Measurements from ENCODE around the gene CD101. TPM values are rescaled to one million over a fixed set of nuclear protein-coding genes. Genes with fewer than 3 reads are reported as not detected.
"Not testable (repeated sequence)": the region's sequence is repeated elsewhere in the genome, so short reads cannot be mapped to it uniquely, and the experiment has no call there.

Gene CD101
- total RNA-seq, 1 experiment from 2014 or later, result 0.86 TPM

DNA sequence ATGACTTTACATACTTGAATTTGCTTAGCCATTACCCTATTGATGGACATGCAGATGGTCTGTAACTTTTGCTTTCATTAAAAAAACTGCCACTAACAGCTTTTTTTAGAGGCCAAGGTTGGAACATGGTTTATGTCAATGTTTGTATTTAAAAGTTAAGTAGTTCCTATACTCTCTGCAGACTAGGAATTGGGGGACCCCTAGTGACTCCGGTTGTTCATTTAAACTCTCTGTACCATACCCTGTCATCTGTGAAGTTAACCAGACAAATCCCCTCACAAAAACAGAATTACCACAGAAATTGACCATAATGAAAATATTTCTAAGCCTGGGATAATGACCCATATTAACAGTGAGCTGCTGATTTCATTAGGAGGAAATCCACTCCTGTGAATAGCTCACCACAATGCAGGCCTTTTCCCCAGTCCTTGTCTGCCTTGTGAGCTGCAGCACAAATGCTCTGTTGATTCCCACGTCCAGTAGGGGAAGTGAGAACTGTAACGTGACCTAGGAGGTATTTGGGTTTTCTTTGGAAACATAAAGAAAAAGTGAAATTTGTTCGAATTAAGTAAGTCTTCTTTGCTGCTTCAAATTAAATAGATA is 30.2 kb upstream of the CD101 start:
- H3K27ac Mint-ChIP-seq (ENCODE audit: unreplicated experiment), result no peak overlapping the region
- no peaks in the 10 kb centered on the region for H3K27me3 Mint-ChIP-seq (ENCODE audit: insufficient read depth, unreplicated experiment)
- TF ChIP-seq CTCF (IDR thresholded peaks at IDR 0.05; ENCODE audit: insufficient read depth in 1 of 2, low read depth in 1 of 2, low read length in 1 of 2, severe bottlenecking in 1 of 2, unreplicated experiment in 1 of 2), result no peak
- peaks cover 7% of the 10 kb centered on the region for H3K36me3 Mint-ChIP-seq (ENCODE audit: insufficient read depth, unreplicated experiment)
- intact Hi-C loops (cut with micrococcal nuclease; ENCODE audit: unreplicated experiment), result no loop called here
- no peaks in the 10 kb centered on the region for H3K4me1 ChIP-seq
- H3K4me3 Mint-ChIP-seq (ENCODE audit: unreplicated experiment), result no peak overlapping the region
- no peaks in the 10 kb centered on the region for H3K36me3 ChIP-seq (ENCODE audit: control insufficient read depth, insufficient read depth, low read length)
- H3K27me3 ChIP-seq (replicated peaks; ENCODE audit: control insufficient read depth, insufficient read depth, low read length), result no peaks in the 10 kb centered on the region
- no peak for DNase-seq
- no TSS peak for BruUV-seq (replicated peaks)
- H3K9me3 Mint-ChIP-seq (ENCODE audit: unreplicated experiment), result no peaks in the 10 kb centered on the region
- no peaks in the 10 kb centered on the region for H3K9me3 ChIP-seq
- CTCF ChIA-PET, result no interaction called here
- POLR2A ChIA-PET, result no interaction called here
- H3K4me3 ChIP-seq (ENCODE audit: low read depth, low read length), result no peak overlapping the region
- no peaks in the 10 kb centered on the region for H3K4me1 Mint-ChIP-seq (ENCODE audit: low read depth, unreplicated experiment)

DNA sequence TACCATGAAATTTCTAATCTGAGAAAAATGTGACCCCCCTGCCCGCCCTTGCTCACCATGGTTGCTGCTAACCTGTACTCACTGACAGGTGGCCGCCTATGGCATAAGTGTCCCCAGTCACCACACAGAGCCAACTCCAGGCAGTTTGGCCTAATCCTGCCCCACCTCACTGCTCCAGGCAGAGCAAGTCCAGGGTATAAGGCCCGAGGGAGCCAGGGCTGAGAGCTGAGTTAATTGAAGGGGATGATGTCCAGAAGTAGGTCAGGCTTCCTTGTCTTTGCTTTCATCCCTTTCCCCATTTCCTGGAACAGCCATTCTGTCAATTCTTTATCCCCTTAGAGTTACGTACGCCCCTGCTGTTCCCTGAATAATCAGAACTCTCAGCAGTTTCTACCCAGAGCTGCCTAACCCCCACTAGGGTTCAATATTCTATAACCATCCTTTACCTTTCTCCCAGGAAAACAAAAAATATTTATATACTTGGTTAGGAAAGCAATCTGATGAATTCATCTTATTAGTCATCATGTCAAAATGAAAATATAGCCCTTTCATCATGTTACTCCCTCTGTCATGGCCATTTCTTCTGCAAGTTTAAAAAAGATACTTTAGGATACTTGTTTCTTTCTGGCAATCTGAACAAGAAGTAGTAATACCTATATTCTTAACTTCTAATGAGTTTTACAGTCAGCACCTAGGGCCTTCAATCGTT is 29.4 kb upstream of the CD101 start:
- H3K4me1 ChIP-seq, result no peaks in the 10 kb centered on the region
- no peaks in the 10 kb centered on the region for H3K27me3 ChIP-seq (replicated peaks; ENCODE audit: control insufficient read depth, insufficient read depth, low read length)
- ChIA-PET CTCF (no interaction called here), POLR2A (no interaction called here)
- no TSS peak for BruUV-seq (replicated peaks)
- no peaks in the 10 kb centered on the region for H3K36me3 ChIP-seq (ENCODE audit: control insufficient read depth, insufficient read depth, low read length)
- Mint-ChIP-seq H3K27ac (ENCODE audit: unreplicated experiment) (no peak overlapping the region), H3K27me3 (ENCODE audit: insufficient read depth, unreplicated experiment) (no peaks in the 10 kb centered on the region), H3K4me1 (ENCODE audit: low read depth, unreplicated experiment) (no peaks in the 10 kb centered on the region), H3K4me3 (ENCODE audit: unreplicated experiment) (no peak overlapping the region), H3K36me3 (ENCODE audit: insufficient read depth, unreplicated experiment) (peaks cover 7% of the 10 kb centered on the region), H3K9me3 (ENCODE audit: unreplicated experiment) (no peaks in the 10 kb centered on the region)
- no peak for DNase-seq
- TF ChIP-seq CTCF (IDR thresholded peaks at IDR 0.05; ENCODE audit: insufficient read depth in 1 of 2, low read depth in 1 of 2, low read length in 1 of 2, severe bottlenecking in 1 of 2, unreplicated experiment in 1 of 2), result no peak
- intact Hi-C loops (cut with micrococcal nuclease; ENCODE audit: unreplicated experiment), result no loop called here
- no peak overlapping the region for H3K4me3 ChIP-seq (ENCODE audit: low read depth, low read length)
- H3K9me3 ChIP-seq, result no peaks in the 10 kb centered on the region

GRCh38 chr1:116972674-116973030 is 28.9 kb upstream of the CD101 start:
- Histone ChIP-seq H3K4me1 (no peaks in the 10 kb centered on the region), H3K4me3 (ENCODE audit: low read depth, low read length) (no peak overlapping the region), H3K9me3 (no peaks in the 10 kb centered on the region), H3K27me3 (replicated peaks; ENCODE audit: control insufficient read depth, insufficient read depth, low read length) (no peaks in the 10 kb centered on the region), H3K36me3 (ENCODE audit: control insufficient read depth, insufficient read depth, low read length) (no peaks in the 10 kb centered on the region)
- TF ChIP-seq CTCF (IDR thresholded peaks at IDR 0.05; ENCODE audit: insufficient read depth in 1 of 2, low read depth in 1 of 2, low read length in 1 of 2, severe bottlenecking in 1 of 2, unreplicated experiment in 1 of 2), result no peak
- Mint-ChIP-seq H3K4me3 (ENCODE audit: unreplicated experiment) (no peak overlapping the region), H3K4me1 (ENCODE audit: low read depth, unreplicated experiment) (no peaks in the 10 kb centered on the region), H3K27me3 (ENCODE audit: insufficient read depth, unreplicated experiment) (no peaks in the 10 kb centered on the region), H3K27ac (ENCODE audit: unreplicated experiment) (no peak overlapping the region), H3K36me3 (ENCODE audit: insufficient read depth, unreplicated experiment) (peaks cover 7% of the 10 kb centered on the region), H3K9me3 (ENCODE audit: unreplicated experiment) (no peaks in the 10 kb centered on the region)
- POLR2A ChIA-PET, result no interaction called here
- no peak for DNase-seq
- intact Hi-C loops (cut with micrococcal nuclease; ENCODE audit: unreplicated experiment), result no loop called here
- CTCF ChIA-PET, result no interaction called here
- BruUV-seq (replicated peaks), result no TSS peak

- H3K4me1 Mint-ChIP-seq (ENCODE audit: low read depth, unreplicated experiment), result peaks cover 15% of the 10 kb centered on the region
- H3K27ac Mint-ChIP-seq (ENCODE audit: unreplicated experiment); DNase-seq; BruUV-seq (replicated peaks); H3K27me3 Mint-ChIP-seq (ENCODE audit: insufficient read depth, unreplicated experiment); H3K27me3 ChIP-seq (replicated peaks; ENCODE audit: control insufficient read depth, insufficient read depth, low read length); CTCF ChIA-PET; H3K9me3 Mint-ChIP-seq (ENCODE audit: unreplicated experiment); POLR2A ChIA-PET; H3K36me3 ChIP-seq (ENCODE audit: control insufficient read depth, insufficient read depth, low read length); H3K9me3 ChIP-seq; H3K4me3 ChIP-seq (ENCODE audit: low read depth, low read length); H3K4me3 Mint-ChIP-seq (ENCODE audit: unreplicated experiment): not testable (repeated sequence)
- H3K4me1 ChIP-seq, result peaks cover 20% of the 10 kb centered on the region
- intact Hi-C loops (cut with micrococcal nuclease; ENCODE audit: unreplicated experiment), result loop anchor here (5.0 kb wide), 1 partner anchor 48 kb away; no protein-coding TSS in a partner anchor
- H3K36me3 Mint-ChIP-seq (ENCODE audit: insufficient read depth, unreplicated experiment), result peaks cover 13% of the 10 kb centered on the region
These were observed 21.3 kb upstream of the CD101 start for GRCh38 chr1:116980309-116980708.
